Sigmoid colon (tissue), 7 donors: ENCODE measurements around the gene TIAM1. TPM values are rescaled to one million over a fixed set of nuclear protein-coding genes. Genes with fewer than 3 reads are reported as not detected.

Experiments
- DNase-seq: peaks from one replicate; pipeline ENCODE4 v3.0.0-alpha.2; 2019
- H3K27ac ChIP-seq, 4 donors: fragments of 200-600 bp; sonication (generic); one replicate each; pipeline ENCODE4 v1.5.1; 2016 to 2019; ENCODE audit warnings: mild to moderate bottlenecking in 1 of 4
- H3K27me3 ChIP-seq, 3 donors: fragments of 200-600 bp; sonication (generic); one replicate each; pipeline ENCODE4 v1.5.1; 2019; ENCODE audit warnings: mild to moderate bottlenecking in 1 of 3
- H3K36me3 ChIP-seq, 4 donors: fragments of 200-600 bp; sonication (generic); one replicate each; pipeline ENCODE4 v1.5.1; 2016 to 2019
- H3K4me1 ChIP-seq, 4 donors: fragments of 200-600 bp; sonication (generic); one replicate each; pipeline ENCODE4 v1.5.1; 2017 to 2019
- H3K4me3 ChIP-seq, 4 donors: fragments of 200-600 bp; sonication (generic); one replicate each; pipeline ENCODE4 v1.5.1; 2017 to 2019; ENCODE audit warnings: mild to moderate bottlenecking in 2 of 4, moderate library complexity in 1 of 4
- H3K9me3 ChIP-seq, 4 donors: fragments of 200-600 bp in 3 of 4; sonication (generic) in 3 of 4; one replicate each; pipeline versions ENCODE4 v1.5.1 to v1.6.1; 2013 to 2019
- CTCF ChIP-seq, 4 experiments: fragments of 450-650 bp in 3 of 4; fragments of 200-600 bp in 1 of 4; IDR thresholded peaks; one replicate each; pipeline ENCODE4 v1.5.1; 2016 to 2019; ENCODE audit warnings: antibody characterized with exemption in 4 of 4, mild to moderate bottlenecking in 3 of 4, moderate library complexity in 2 of 4
- EP300 ChIP-seq, 4 donors: sonication (generic); formaldehyde crosslinking; IDR thresholded peaks; one replicate each; pipeline ENCODE4 v1.6.1; 2017; ENCODE audit warnings: antibody characterized with exemption in 4 of 4
- POLR2A ChIP-seq, 2 donors: fragments of 450-650 bp; IDR thresholded peaks; one replicate each; pipeline ENCODE4 v1.6.1; 2016; ENCODE audit warnings: antibody characterized with exemption in 2 of 2, mild to moderate bottlenecking in 2 of 2, moderate library complexity in 2 of 2
- POLR2AphosphoS5 ChIP-seq, 4 donors: sonication (generic); formaldehyde crosslinking; IDR thresholded peaks; one replicate each; pipeline ENCODE4 v1.6.1; 2017; ENCODE audit warnings: antibody characterized with exemption in 4 of 4
- whole genome bisulfite sequencing, 2 donors: extraction: QIAGEN DNeasy Blood & Tissue Kit; methylation state at CpG; one replicate each; pipeline ENCODE4 v1.1.7; 2013; 5-methylcytosine and 5-hydroxymethylcytosine counted together
- intact Hi-C: fragments of 100-400 bp; cut with DNase I; formaldehyde crosslinking; loops from one replicate; pipeline ENCODE4 v1.15.1; 2023
- polyA plus RNA-seq, 3 donors: library from polyadenylated mRNA; stranded (reverse); fragments of 200-250 nt; gene quantifications; one replicate each; pipeline ENCODE4 v1.2.3, GENCODE V29; 2013
- total RNA-seq, 4 donors: library from RNA; depleted of rRNA; stranded (reverse); fragments of >200 nt; gene quantifications; one replicate each; pipeline ENCODE4 v1.1.0, GENCODE V29; 2016
- donor health status: healthy with polysubstance abuse.
- donor health status: Bipolar disorder and iron deficiency.
- donor health status: healthy.

Gene TIAM1
- total and polyA plus RNA-seq, 7 donors, result 1.2 to 20.5 (median 8.6) TPM

- Histone ChIP-seq H3K4me3 (no peak overlapping the region), H3K9me3 (no peaks in the 10 kb centered on the region), H3K27me3 (peaks cover 0 to 4% (median 0%) of the 10 kb centered on the region in 3 donors), H3K27ac (no peak overlapping the region), H3K36me3 (no peaks in the 10 kb centered on the region), H3K4me1 (no peaks in the 10 kb centered on the region)
- TF ChIP-seq POLR2AphosphoS5 (IDR thresholded peaks at IDR 0.05) (no peak), CTCF (IDR thresholded peaks at IDR 0.05) (no peak), EP300 (IDR thresholded peaks at IDR 0.05) (no peak), POLR2A (IDR thresholded peaks at IDR 0.05) (no peak)
- DNase-seq, result no peak
- intact Hi-C loops, result no loop called here
- 88 to 89% methylated on average over 2 of the region's 2 CpGs for WGBS, 2 donors
Measured at GRCh38 chr21:31213787-31214186, 130.3 kb downstream of the TIAM1 start.

- intact Hi-C loops, result no loop called here
- H3K4me3 ChIP-seq, result no peak overlapping the region
- 96 to 97% methylated on average over 2 of the region's 2 CpGs for whole genome bisulfite sequencing, 2 donors
Measured at GRCh38 chr21:31211836-31212235, 132.2 kb downstream of the TIAM1 start.

GRCh38 chr21:31205412-31205811, 138.6 kb downstream of the TIAM1 start:
- H3K27me3 ChIP-seq, result no peaks in the 10 kb centered on the region
- no peak overlapping the region for H3K4me3 ChIP-seq
- H3K36me3 ChIP-seq, result no peaks in the 10 kb centered on the region
- H3K4me1 ChIP-seq, result no peaks in the 10 kb centered on the region
- no peak for TF ChIP-seq EP300 (IDR thresholded peaks at IDR 0.05)
- no peak for TF ChIP-seq POLR2A (IDR thresholded peaks at IDR 0.05)
- TF ChIP-seq POLR2AphosphoS5 (IDR thresholded peaks at IDR 0.05), result no peak
- TF ChIP-seq CTCF (IDR thresholded peaks at IDR 0.05), result no peak
- no peak for DNase-seq
- intact Hi-C loops, result no loop called here
- H3K27ac ChIP-seq, result no peak overlapping the region
- 98% methylated on average over 1 of the region's 1 CpG for WGBS, 2 donors
- H3K9me3 ChIP-seq, result no peaks in the 10 kb centered on the region

More at GRCh38 chr21:31211836-31212235, 132.2 kb downstream of the TIAM1 start:
- H3K36me3 ChIP-seq, result no peaks in the 10 kb centered on the region
- no peak for DNase-seq
- no peaks in the 10 kb centered on the region for H3K9me3 ChIP-seq
- no peak for TF ChIP-seq POLR2AphosphoS5 (IDR thresholded peaks at IDR 0.05)
- no peak for TF ChIP-seq CTCF (IDR thresholded peaks at IDR 0.05)
- no peak for TF ChIP-seq EP300 (IDR thresholded peaks at IDR 0.05)
- TF ChIP-seq POLR2A (IDR thresholded peaks at IDR 0.05), result no peak
- peaks cover 0 to 4% (median 0%) of the 10 kb centered on the region in 3 donors for H3K27me3 ChIP-seq
- H3K27ac ChIP-seq, result no peak overlapping the region
- H3K4me1 ChIP-seq, result no peaks in the 10 kb centered on the region

GRCh38 chr21:31204801-31205200, 139.3 kb downstream of the TIAM1 start:
- intact Hi-C loops, result no loop called here
- no peak for DNase-seq
- Histone ChIP-seq H3K4me3 (no peak overlapping the region), H3K27me3 (no peaks in the 10 kb centered on the region), H3K4me1 (no peaks in the 10 kb centered on the region), H3K36me3 (no peaks in the 10 kb centered on the region), H3K27ac (no peak overlapping the region), H3K9me3 (no peaks in the 10 kb centered on the region)
- WGBS, 2 donors, result 87 to 90% methylated on average over 3 of the region's 3 CpGs
- TF ChIP-seq POLR2AphosphoS5 (IDR thresholded peaks at IDR 0.05) (no peak), EP300 (IDR thresholded peaks at IDR 0.05) (no peak)

- Histone ChIP-seq H3K4me1 (no peaks in the 10 kb centered on the region), H3K36me3 (no peaks in the 10 kb centered on the region), H3K27me3 (no peaks in the 10 kb centered on the region), H3K27ac (no peak overlapping the region), H3K4me3 (no peak overlapping the region), H3K9me3 (no peaks in the 10 kb centered on the region)
- intact Hi-C loops, result no loop called here
- WGBS, 2 donors, result 78 to 80% methylated on average over 5 of the region's 5 CpGs
- DNase-seq, result no peak
- TF ChIP-seq POLR2AphosphoS5 (IDR thresholded peaks at IDR 0.05) (no peak), CTCF (IDR thresholded peaks at IDR 0.05) (no peak), POLR2A (IDR thresholded peaks at IDR 0.05) (no peak), EP300 (IDR thresholded peaks at IDR 0.05) (no peak)
Measured at GRCh38 chr21:31203431-31204054, 140.5 kb downstream of the TIAM1 start.
